NB4 (cell line): Measurements from ENCODE around the gene IMPG2.

ENCODE experiments used
- CTCF ChIP-seq: IDR thresholded peaks from one replicate; pipeline ENCODE4 v1.5.1; 2012; ENCODE audit warnings: low read depth, low read length
- MAX ChIP-seq: IDR thresholded peaks from 2 replicates; pipeline ENCODE4 v1.6.1; 2011; ENCODE audit warnings: low read depth, low read length
- POLR2A ChIP-seq: IDR thresholded peaks from 2 replicates; pipeline ENCODE4 v1.6.1; 2011; ENCODE audit warnings: mild to moderate bottlenecking; ENCODE audit not compliant: insufficient read length; ENCODE audit errors: extremely low read depth

- TF ChIP-seq CTCF (no peak), MAX (no peak), POLR2A (no peak)
Measured at GRCh38 chr3:101217472-101218245, 102.7 kb downstream of the IMPG2 start.
